HG02852 (cell line): ENCODE results near the gene LRP5.

Experiments
- ATAC-seq: cut with Tn5 transposase; IDR thresholded peaks from one replicate; pipeline ENCODE4 v1.9.1; 2021; ENCODE audit warnings: mild to moderate bottlenecking, moderate library complexity; ENCODE audit not compliant: unreplicated experiment

Gene LRP5

GRCh38 chr11:68369756-68370155 lies 57.4 kb downstream of the LRP5 start:
- no peak for ATAC-seq

DNA sequence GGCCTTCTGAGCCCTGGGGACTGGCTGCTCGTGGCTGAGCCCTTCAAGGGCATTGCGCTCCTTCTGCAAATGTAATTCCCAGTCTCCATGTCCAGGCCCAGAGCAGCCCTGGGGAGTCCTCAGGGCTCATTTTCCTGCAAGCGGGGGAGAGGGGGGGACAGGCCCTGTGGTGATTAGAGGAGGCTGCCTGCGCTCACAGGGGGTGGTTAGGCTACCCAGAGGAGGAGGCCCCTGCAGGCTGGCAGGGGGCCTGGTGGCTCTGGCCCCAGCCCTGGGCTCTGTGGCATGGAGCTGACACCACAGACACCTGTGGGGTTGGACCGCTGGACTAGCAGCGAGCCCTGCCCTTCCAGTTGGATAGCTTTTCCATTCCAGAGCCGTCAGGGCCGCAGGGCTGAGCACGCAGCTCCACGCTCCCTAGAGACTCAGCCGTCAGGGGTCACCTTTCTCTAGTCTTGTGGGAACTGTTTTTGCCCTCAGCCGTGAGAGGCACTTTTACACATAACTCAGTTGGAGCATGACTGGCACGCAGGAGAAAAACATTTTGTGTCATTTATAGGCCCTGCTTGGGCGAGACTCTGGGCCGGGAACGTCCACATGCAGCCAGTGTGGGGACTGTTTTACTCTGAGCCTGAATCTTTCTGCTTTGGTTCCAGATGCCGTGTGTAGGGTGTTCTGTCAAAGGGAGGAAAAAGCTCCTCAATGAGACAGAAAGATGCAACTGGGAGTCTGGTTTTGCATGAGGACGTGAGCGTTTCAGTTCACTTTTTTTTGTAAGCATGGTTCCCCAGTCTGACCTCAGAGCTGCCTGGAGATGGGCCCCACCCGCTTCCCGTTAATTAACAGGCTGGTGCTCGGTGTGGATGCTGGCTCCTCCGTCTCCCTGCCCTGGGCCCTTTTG lies 58.1 kb downstream of the LRP5 start:
- ATAC-seq, result peak; percentile 73

DNA sequence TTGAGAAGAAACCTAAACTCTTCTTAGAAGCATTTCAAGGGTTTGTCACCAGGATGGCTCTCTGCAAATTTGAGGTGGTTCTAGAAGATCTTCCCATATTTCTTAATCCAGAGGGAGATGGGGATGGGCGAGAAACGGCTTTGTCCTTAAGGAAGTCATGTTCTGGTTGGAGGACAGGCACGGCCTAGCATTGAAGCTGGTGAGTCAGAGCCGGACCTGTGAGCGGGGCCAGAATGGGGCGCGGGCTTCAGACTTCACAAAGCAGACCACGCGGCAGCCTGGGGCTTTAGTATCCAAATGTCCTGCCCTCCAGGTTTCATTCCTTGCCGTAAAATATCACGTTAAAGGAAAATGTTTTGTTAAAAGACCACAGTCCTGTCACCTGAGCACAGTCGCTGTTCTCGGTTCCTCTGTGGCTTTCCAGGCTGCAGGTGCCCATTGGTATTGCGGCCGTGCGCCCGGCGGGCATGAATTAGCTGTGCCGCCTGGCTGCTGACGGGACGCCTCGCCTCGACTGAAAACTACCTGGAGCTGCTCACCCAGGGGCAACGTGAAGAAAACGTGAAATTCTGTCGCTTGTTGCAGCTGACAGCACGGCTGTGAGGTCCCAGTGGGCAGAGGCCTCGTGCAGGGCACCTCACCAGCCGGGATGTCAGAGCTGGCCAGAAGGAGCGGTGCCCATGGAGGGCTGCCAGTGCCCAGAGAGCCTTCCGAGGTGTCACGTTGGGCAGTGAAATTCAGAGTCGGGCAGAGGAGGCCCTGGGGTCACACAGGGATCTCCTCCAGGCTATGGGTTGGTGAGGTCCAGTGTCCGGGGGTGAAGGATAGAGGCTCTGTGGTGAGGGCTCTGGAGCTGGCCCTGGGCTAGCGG lies 59.0 kb downstream of the LRP5 start:
- ATAC-seq, result no peak

- ATAC-seq, result no peak
Measured at GRCh38 chr11:68372114-68372513, 59.7 kb downstream of the LRP5 start.

DNA sequence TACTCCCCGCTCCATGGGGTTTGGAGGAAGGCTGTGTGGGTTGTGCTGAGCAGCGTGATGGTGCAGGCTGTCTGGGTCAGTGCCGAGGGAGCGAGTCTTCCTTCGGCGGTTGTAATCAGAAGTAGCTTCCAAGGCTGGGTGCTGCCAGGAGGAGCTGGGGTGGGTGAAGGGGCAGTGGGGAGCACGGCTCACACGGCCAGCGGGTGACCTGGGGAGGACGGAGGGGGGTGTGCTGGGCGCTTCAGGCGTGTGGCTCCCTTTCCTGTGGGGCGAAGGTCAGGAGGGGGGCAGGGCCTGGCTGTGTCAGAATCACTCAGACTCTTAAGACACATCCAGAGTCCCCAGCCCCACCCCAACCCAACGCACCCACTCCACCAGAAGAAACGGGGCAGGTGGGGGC lies 60.2 kb downstream of the LRP5 start:
- no peak for ATAC-seq

GRCh38 chr11:68373189-68373814 lies 60.9 kb downstream of the LRP5 start:
- no peak for ATAC-seq

GRCh38 chr11:68373815-68374501 lies 61.6 kb downstream of the LRP5 start:
- no peak for ATAC-seq

DNA sequence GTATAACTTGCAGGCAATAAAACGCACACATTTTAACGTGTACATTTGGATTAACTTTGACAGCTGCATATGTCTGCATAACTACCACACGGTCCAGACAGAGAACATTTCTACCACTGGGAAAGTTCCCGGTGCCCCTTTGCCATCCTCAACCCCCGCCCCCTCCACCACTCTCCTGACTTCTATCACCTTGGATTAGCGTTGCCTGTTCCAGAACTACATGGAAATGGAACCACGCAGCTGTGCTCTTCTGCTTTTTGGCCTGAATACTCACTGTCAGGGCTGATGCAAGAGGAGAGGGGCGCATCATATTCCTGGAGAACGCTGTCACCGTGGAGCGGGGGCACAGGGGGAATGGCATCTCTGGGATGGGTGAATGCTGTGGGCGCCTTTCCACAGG lies 62.1 kb downstream of the LRP5 start:
- ATAC-seq, result no peak

GRCh38 chr11:68375337-68375736 lies 62.9 kb downstream of the LRP5 start:
- ATAC-seq, result no peak

- no peak for ATAC-seq
Measured at GRCh38 chr11:68375766-68376165, 63.4 kb downstream of the LRP5 start.

GRCh38 chr11:68377389-68377795 lies 65.0 kb downstream of the LRP5 start:
- ATAC-seq, result no peak

- no peak for ATAC-seq
Measured at GRCh38 chr11:68379206-68379605, 66.8 kb downstream of the LRP5 start.

- no peak for ATAC-seq
Measured at GRCh38 chr11:68380786-68381622, 68.6 kb downstream of the LRP5 start.

- no peak for ATAC-seq
Measured at GRCh38 chr11:68381716-68382115, 69.3 kb downstream of the LRP5 start.

- ATAC-seq, result no peak
Measured at GRCh38 chr11:68382358-68382998, 70.1 kb downstream of the LRP5 start.

DNA sequence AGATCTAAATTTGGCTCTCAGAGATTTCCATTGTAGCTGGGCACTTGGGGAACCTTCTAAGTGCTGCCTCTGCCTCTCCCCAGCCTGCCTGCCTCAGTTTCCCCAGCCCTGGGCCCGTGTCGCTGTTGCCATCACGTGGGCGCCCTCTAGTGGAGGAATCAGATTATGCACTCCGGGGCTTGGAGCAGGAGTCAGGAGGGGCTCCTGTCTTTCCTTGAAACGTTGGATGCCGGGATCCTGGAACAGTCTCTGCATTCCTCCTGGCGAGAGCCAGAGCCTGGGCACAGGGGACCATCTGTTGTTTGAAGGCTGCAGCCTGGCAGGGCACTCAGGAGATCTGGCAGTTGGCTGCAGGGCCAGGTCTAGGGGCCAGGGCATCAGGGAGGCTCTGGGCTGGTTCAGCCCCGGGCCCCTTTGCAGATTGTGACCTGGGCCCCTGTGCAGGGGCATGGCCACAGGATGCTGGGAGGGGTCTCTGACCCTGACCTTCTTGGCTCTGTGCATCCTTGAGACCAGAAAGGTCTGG lies 71.6 kb downstream of the LRP5 start:
- no peak for ATAC-seq

- no peak for ATAC-seq
Measured at GRCh38 chr11:68384530-68385081, 72.2 kb downstream of the LRP5 start.

- no peak for ATAC-seq
Measured at GRCh38 chr11:68385128-68385527, 72.7 kb downstream of the LRP5 start.
